SU-DHL-6 (cell line): ENCODE measurements around the gene SLC25A44.

Experiments used
- CTCF ChIP-seq: fragments of 200-600 bp; sonication (generic); IDR thresholded peaks from one replicate; pipeline ENCODE4 v1.5.1; 2017; ENCODE audit warnings: antibody characterized with exemption, mild to moderate bottlenecking, low read length, moderate library complexity; ENCODE audit not compliant: insufficient read depth, poor library complexity, severe bottlenecking
- EZH2phosphoT487 ChIP-seq: fragments of 200-600 bp; sonication (generic), shearing (Covaris generic); conservative IDR thresholded peaks from 2 replicates; pipeline ENCODE4 v1.6.1; 2018; ENCODE audit warnings: mild to moderate bottlenecking, antibody characterized with exemption, low read length, moderate library complexity, mixed read lengths

DNA sequence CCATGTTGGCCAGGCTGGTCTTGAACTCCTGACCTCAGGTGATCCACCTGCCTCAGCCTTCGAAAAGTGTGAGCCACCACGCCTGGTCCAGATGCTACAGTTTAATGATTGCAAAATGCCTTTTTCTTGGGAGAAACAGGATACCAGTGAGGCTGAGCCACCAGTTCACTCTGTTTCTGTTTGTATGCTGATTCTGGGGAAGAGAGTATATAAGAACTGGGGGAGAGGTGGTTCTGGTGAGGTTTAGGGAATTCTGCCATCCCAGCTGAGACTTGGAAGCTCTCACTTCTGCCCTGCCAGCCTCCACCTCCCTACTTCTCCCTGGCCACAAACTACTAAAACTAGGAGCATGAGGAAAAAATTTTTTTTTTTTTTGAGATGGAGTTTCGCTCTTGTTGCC is 10.8 kb downstream of the SLC25A44 start:
- no peak for TF ChIP-seq CTCF
- no peak for TF ChIP-seq EZH2phosphoT487
